HepG2 (cell line): ENCODE measurements around the gene METTL26. TPM values are rescaled to one million over a fixed set of nuclear protein-coding genes. Genes with fewer than 3 reads are reported as not detected.
A peak's percentile ranks its signal among the peaks of the same experiment; 100 is the strongest.

ENCODE experiments used
- ATAD3A ChIP-seq: sonication (generic); formaldehyde crosslinking; IDR thresholded peaks from 2 replicates; pipeline ENCODE4 v1.4.0; 2020; ENCODE audit warnings: missing genetic modification reagents
- CBX1 ChIP-seq: IDR thresholded peaks from one replicate; pipeline ENCODE4 v1.6.1; 2016; ENCODE audit warnings: antibody characterized with exemption, low read depth
- CEBPG ChIP-seq: IDR thresholded peaks from 2 replicates; pipeline ENCODE4 v1.6.1; 2016
- CENPBD1 ChIP-seq: sonication (generic); formaldehyde crosslinking; IDR thresholded peaks from 2 replicates; pipeline ENCODE4 v1.8.0; 2022; ENCODE audit warnings: missing genetic modification reagents, low read depth, mild to moderate bottlenecking, borderline replicate concordance
- DR1 ChIP-seq: sonication (generic); formaldehyde crosslinking; IDR thresholded peaks from 2 replicates; pipeline ENCODE4 v1.8.0; 2021; ENCODE audit warnings: mild to moderate bottlenecking, missing genetic modification reagents, inconsistent platforms
- HNRNPUL1 ChIP-seq: fragments of 200-400 bp; formaldehyde crosslinking; IDR thresholded peaks from 2 replicates; pipeline ENCODE4 v1.6.1; 2017; ENCODE audit warnings: low read depth, mild to moderate bottlenecking, low read length, moderate library complexity
- KDM6A ChIP-seq: IDR thresholded peaks from 2 replicates; pipeline ENCODE4 v1.6.1; 2016; ENCODE audit warnings: low read depth
- KLF11 ChIP-seq: IDR thresholded peaks from 2 replicates; pipeline ENCODE4 v1.6.1; 2016; ENCODE audit warnings: missing compliant biosample characterization
- MED13 ChIP-seq: sonication (generic); formaldehyde crosslinking; IDR thresholded peaks from 2 replicates; pipeline ENCODE4 v1.5.0; 2020; ENCODE audit warnings: missing genetic modification reagents
- MTA1 ChIP-seq: sonication (generic); formaldehyde crosslinking; IDR thresholded peaks from 2 replicates; pipeline ENCODE4 v1.4.0; 2020; ENCODE audit warnings: missing genetic modification reagents, mild to moderate bottlenecking, borderline replicate concordance
- PRMT3 ChIP-seq: sonication (generic); formaldehyde crosslinking; IDR thresholded peaks from 2 replicates; pipeline ENCODE4 v1.8.1; 2022; ENCODE audit warnings: low read depth, mild to moderate bottlenecking, moderate library complexity, missing genetic modification reagents, borderline replicate concordance
- RFX5 ChIP-seq: IDR thresholded peaks from 2 replicates; pipeline ENCODE4 v1.6.1; 2011; ENCODE audit warnings: low read depth, low read length, improper control_type of control experiment
- SIX1 ChIP-seq: sonication (generic); formaldehyde crosslinking; IDR thresholded peaks from 2 replicates; pipeline ENCODE4 v1.4.0; 2020; ENCODE audit warnings: missing genetic modification reagents, borderline replicate concordance
- SKIL ChIP-seq: sonication (generic); formaldehyde crosslinking; IDR thresholded peaks from 2 replicates; pipeline ENCODE4 v1.8.0; 2022; ENCODE audit warnings: missing genetic modification reagents, mild to moderate bottlenecking, moderate library complexity, borderline replicate concordance
- SP140L ChIP-seq: sonication (generic); formaldehyde crosslinking; IDR thresholded peaks from 2 replicates; pipeline ENCODE4 v1.4.0; 2020; ENCODE audit warnings: missing genetic modification reagents, borderline replicate concordance
- TAF15 ChIP-seq: fragments of 200-400 bp; formaldehyde crosslinking; IDR thresholded peaks from one replicate; pipeline ENCODE4 v1.6.1; 2018; ENCODE audit warnings: mild to moderate bottlenecking, low read depth, low read length; ENCODE audit not compliant: poor library complexity, severe bottlenecking
- ZNF24 ChIP-seq: fragments of 450-650 bp; IDR thresholded peaks from 2 replicates; pipeline ENCODE4 v1.6.1; 2017; ENCODE audit warnings: antibody characterized with exemption, mild to moderate bottlenecking
- ZNF34 ChIP-seq: sonication (generic); formaldehyde crosslinking; IDR thresholded peaks from 2 replicates; pipeline ENCODE4 v1.4.0; 2020; ENCODE audit warnings: mild to moderate bottlenecking, missing genetic modification reagents, borderline replicate concordance
- ZSCAN12 ChIP-seq: sonication (generic); formaldehyde crosslinking; IDR thresholded peaks from 2 replicates; pipeline ENCODE4 v1.9.0; 2021; ENCODE audit warnings: mild to moderate bottlenecking, missing genetic modification reagents
- polyA plus RNA-seq, 8 experiments: library from polyadenylated mRNA; depleted of rRNA in 3 of 8; stranded (reverse) in 7 of 8; unstranded in 1 of 8; fragments of >200 nt; fragmentation: Illumina TruSeq in 4 of 8; extraction: Trizol in 4 of 8; gene quantifications; 2 replicates each; pipeline versions ENCODE4 v1.2.1 to v1.2.3, GENCODE V29; 2011 to 2016; ENCODE audit warnings: low read depth in 4 of 8, missing spikeins in 1 of 8, mixed read lengths in 1 of 8; ENCODE audit not compliant: insufficient read depth in 1 of 8
- total RNA-seq, 5 experiments: library from RNA; depleted of rRNA; stranded (reverse); fragments of >200 nt; fragmentation: Illumina TruSeq; extraction: Trizol; gene quantifications; 2 replicates each; pipeline ENCODE4 v1.2.3, GENCODE V29; 2016; ENCODE audit warnings: low read depth in 1 of 5
- TF ChIP-seq, protein P1 (sequence below): sonication (generic); formaldehyde crosslinking; IDR thresholded peaks from 2 replicates; pipeline ENCODE4 v1.5.1; 2020; ENCODE audit warnings: mild to moderate bottlenecking, moderate library complexity, missing genetic modification reagents
- TF ChIP-seq, protein P2 (sequence below): sonication (generic); formaldehyde crosslinking; IDR thresholded peaks from 2 replicates; pipeline ENCODE4 v1.4.0; 2020; ENCODE audit warnings: missing genetic modification reagents
- TF ChIP-seq, protein P3 (sequence below): IDR thresholded peaks from 2 replicates; pipeline ENCODE4 v1.6.1; 2016; ENCODE audit warnings: missing genetic modification reagents, missing compliant biosample characterization

The METTL26 gene
- total and polyA plus RNA-seq, 2 of the 13 experiments (the other 11 are each of a cell fraction or from before 2014, with no cell fraction given), result 65.5 to 70.1 TPM

GRCh38 chr16:678858-679813 lies 43.0 kb upstream of the METTL26 start (continued):
- TF ChIP-seq ZNF34 (CRISPR knock-in tag), result no peak
- TF ChIP-seq CEBPG (CRISPR knock-in tag), result no peak
- no peak for TF ChIP-seq SIX1 (CRISPR knock-in tag)
- TF ChIP-seq SKIL (CRISPR knock-in tag), result 0 out of 2 replicates have a peak, but pooled peaks have one; percentile 10
- TF ChIP-seq, protein P1, sequence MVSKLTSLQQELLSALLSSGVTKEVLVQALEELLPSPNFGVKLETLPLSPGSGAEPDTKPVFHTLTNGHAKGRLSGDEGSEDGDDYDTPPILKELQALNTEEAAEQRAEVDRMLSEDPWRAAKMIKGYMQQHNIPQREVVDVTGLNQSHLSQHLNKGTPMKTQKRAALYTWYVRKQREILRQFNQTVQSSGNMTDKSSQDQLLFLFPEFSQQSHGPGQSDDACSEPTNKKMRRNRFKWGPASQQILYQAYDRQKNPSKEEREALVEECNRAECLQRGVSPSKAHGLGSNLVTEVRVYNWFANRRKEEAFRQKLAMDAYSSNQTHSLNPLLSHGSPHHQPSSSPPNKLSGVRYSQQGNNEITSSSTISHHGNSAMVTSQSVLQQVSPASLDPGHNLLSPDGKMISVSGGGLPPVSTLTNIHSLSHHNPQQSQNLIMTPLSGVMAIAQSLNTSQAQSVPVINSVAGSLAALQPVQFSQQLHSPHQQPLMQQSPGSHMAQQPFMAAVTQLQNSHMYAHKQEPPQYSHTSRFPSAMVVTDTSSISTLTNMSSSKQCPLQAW, result peak; percentile 44; the same call in 1 of the 2 replicates
- TF ChIP-seq, protein P2, sequence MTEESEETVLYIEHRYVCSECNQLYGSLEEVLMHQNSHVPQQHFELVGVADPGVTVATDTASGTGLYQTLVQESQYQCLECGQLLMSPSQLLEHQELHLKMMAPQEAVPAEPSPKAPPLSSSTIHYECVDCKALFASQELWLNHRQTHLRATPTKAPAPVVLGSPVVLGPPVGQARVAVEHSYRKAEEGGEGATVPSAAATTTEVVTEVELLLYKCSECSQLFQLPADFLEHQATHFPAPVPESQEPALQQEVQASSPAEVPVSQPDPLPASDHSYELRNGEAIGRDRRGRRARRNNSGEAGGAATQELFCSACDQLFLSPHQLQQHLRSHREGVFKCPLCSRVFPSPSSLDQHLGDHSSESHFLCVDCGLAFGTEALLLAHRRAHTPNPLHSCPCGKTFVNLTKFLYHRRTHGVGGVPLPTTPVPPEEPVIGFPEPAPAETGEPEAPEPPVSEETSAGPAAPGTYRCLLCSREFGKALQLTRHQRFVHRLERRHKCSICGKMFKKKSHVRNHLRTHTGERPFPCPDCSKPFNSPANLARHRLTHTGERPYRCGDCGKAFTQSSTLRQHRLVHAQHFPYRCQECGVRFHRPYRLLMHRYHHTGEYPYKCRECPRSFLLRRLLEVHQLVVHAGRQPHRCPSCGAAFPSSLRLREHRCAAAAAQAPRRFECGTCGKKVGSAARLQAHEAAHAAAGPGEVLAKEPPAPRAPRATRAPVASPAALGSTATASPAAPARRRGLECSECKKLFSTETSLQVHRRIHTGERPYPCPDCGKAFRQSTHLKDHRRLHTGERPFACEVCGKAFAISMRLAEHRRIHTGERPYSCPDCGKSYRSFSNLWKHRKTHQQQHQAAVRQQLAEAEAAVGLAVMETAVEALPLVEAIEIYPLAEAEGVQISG (CRISPR knock-in tag), result peak; percentile 84
- no peak for TF ChIP-seq ZSCAN12 (CRISPR knock-in tag)
- TF ChIP-seq CBX1, result no peak
- TF ChIP-seq CENPBD1 (CRISPR knock-in tag), result no peak
- TF ChIP-seq ATAD3A (CRISPR knock-in tag), result no peak
- TF ChIP-seq MED13 (CRISPR knock-in tag), result no peak
- TF ChIP-seq KLF11, result no peak
- no peak for TF ChIP-seq DR1
- TF ChIP-seq SP140L (CRISPR knock-in tag), result no peak
- TF ChIP-seq KDM6A (CRISPR knock-in tag), result no peak
- TF ChIP-seq HNRNPUL1, result no peak
- 0 out of 2 replicates have a peak, but pooled peaks have one; percentile 43 for TF ChIP-seq MTA1
- TF ChIP-seq, protein P3, sequence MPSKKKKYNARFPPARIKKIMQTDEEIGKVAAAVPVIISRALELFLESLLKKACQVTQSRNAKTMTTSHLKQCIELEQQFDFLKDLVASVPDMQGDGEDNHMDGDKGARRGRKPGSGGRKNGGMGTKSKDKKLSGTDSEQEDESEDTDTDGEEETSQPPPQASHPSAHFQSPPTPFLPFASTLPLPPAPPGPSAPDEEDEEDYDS (CRISPR knock-in tag), result peak; percentile 80
- TF ChIP-seq PRMT3, result no peak
- TF ChIP-seq TAF15, result no peak
- no peak for TF ChIP-seq RFX5
- TF ChIP-seq ZNF24, result no peak
